Prostate gland (tissue), 2 donors: Measurements from ENCODE around the gene ZMYND19. TPM values are rescaled to one million over a fixed set of nuclear protein-coding genes. Genes with fewer than 3 reads are reported as not detected.

Experiments
- DNase-seq: peaks from one replicate; pipeline ENCODE4 v3.0.0-alpha.2; 2019; ENCODE audit warnings: low spot score
- H3K27ac ChIP-seq, 2 donors: fragments of 200-600 bp; sonication (generic); 2 replicates each; pipeline ENCODE4 v1.5.1; 2017 to 2019
- H3K27me3 ChIP-seq: fragments of 200-600 bp; sonication (generic); replicated peaks from 2 replicates; pipeline ENCODE4 v1.5.1; 2019; ENCODE audit not compliant: insufficient read depth
- H3K36me3 ChIP-seq, 2 donors: fragments of 200-600 bp; sonication (generic); 1 replicate in 1 of 2; 2 replicates in 1 of 2; pipeline versions ENCODE4 v1.5.1 to v1.8.1; 2017 to 2019
- H3K4me1 ChIP-seq: fragments of 200-600 bp; sonication (generic); replicated peaks from 2 replicates; pipeline ENCODE4 v1.5.1; 2019
- H3K4me3 ChIP-seq, 2 donors: fragments of 200-600 bp; sonication (generic); 2 replicates each; pipeline ENCODE4 v1.5.1; 2017 to 2019
- H3K9me3 ChIP-seq: fragments of 200-600 bp; sonication (generic); 2 replicates; pipeline ENCODE4 v1.5.1; 2017
- CTCF ChIP-seq, 4 experiments: fragments of 200-600 bp in 2 of 4; fragments of 450-650 bp in 2 of 4; sonication (generic) in 2 of 4; IDR thresholded peaks; 1 replicate in 3 of 4; 2 replicates in 1 of 4; pipeline ENCODE4 v1.5.1; 2016 to 2019; ENCODE audit warnings: antibody characterized with exemption in 4 of 4, mild to moderate bottlenecking in 2 of 4, moderate library complexity in 2 of 4
- POLR2A ChIP-seq: fragments of 450-650 bp; IDR thresholded peaks from one replicate; pipeline ENCODE4 v1.6.1; 2016; ENCODE audit warnings: antibody characterized with exemption, mild to moderate bottlenecking
- POLR2AphosphoS5 ChIP-seq: sonication (generic); formaldehyde crosslinking; IDR thresholded peaks from one replicate; pipeline ENCODE4 v1.6.1; 2017; ENCODE audit warnings: antibody characterized with exemption
- WGBS: methylation state at CpG from one replicate; pipeline ENCODE4 v1.1.5; 2018; 5-methylcytosine and 5-hydroxymethylcytosine counted together
- intact Hi-C: fragments of 100-400 bp; cut with DNase I; formaldehyde crosslinking; loops from one replicate; pipeline ENCODE4 v1.14.2; 2022
- total RNA-seq, 2 donors: library from RNA; depleted of rRNA; stranded (reverse); fragments of >200 nt; gene quantifications; one replicate each; pipeline ENCODE4 v1.1.0, GENCODE V29; 2016

Gene ZMYND19
- total RNA-seq, 2 donors from 2014 or later, result 20.8 to 34.8 TPM

GRCh38 chr9:137547687-137548543 is 42.4 kb downstream of the ZMYND19 start:
- intact Hi-C loops, result no loop called here
- no peak for TF ChIP-seq POLR2A
- TF ChIP-seq CTCF (IDR thresholded peaks at IDR 0.05), result no peak
- TF ChIP-seq POLR2AphosphoS5, result peak; percentile 74
- no peaks in the 10 kb centered on the region for H3K9me3 ChIP-seq
- peaks cover 4% of the 10 kb centered on the region for H3K4me1 ChIP-seq
- no peaks in the 10 kb centered on the region for H3K27me3 ChIP-seq
- no peaks in the 10 kb centered on the region for H3K36me3 ChIP-seq
- peak overlapping the region; percentile 90 to 93 for H3K27ac ChIP-seq
- H3K4me3 ChIP-seq, result peak overlapping the region in 1 of 2 donors; percentile 85
- WGBS, result 79% methylated on average over 23 of the region's 23 CpGs
- peak; percentile 78 for DNase-seq

GRCh38 chr9:137545123-137545522 is 45.2 kb downstream of the ZMYND19 start:
- Histone ChIP-seq H3K4me1 (no peaks in the 10 kb centered on the region), H3K27me3 (no peaks in the 10 kb centered on the region), H3K36me3 (no peaks in the 10 kb centered on the region), H3K27ac (no peak overlapping the region), H3K9me3 (no peaks in the 10 kb centered on the region), H3K4me3 (no peak overlapping the region)
- TF ChIP-seq POLR2A, result no peak
- TF ChIP-seq POLR2AphosphoS5, result no peak
- intact Hi-C loops, result no loop called here
- 80% methylated on average over 10 of the region's 10 CpGs for WGBS
- no peak for DNase-seq

- no peak for TF ChIP-seq CTCF (IDR thresholded peaks at IDR 0.05)
- TF ChIP-seq POLR2A, result no peak
- TF ChIP-seq POLR2AphosphoS5, result no peak
- DNase-seq, result no peak
- no peaks in the 10 kb centered on the region for H3K27me3 ChIP-seq
- H3K4me3 ChIP-seq, result no peak overlapping the region
- no peaks in the 10 kb centered on the region for H3K9me3 ChIP-seq
- intact Hi-C loops, result no loop called here
- H3K4me1 ChIP-seq, result no peaks in the 10 kb centered on the region
- H3K27ac ChIP-seq, result no peak overlapping the region
- 78% methylated on average over 12 of the region's 12 CpGs for WGBS
- no peaks in the 10 kb centered on the region for H3K36me3 ChIP-seq
These were observed 46.0 kb downstream of the ZMYND19 start for GRCh38 chr9:137544176-137544760.

- 90% methylated on average over 23 of the region's 25 CpGs for WGBS
- Histone ChIP-seq H3K27ac (no peak overlapping the region), H3K27me3 (no peaks in the 10 kb centered on the region), H3K4me3 (no peak overlapping the region), H3K36me3 (no peaks in the 10 kb centered on the region), H3K4me1 (no peaks in the 10 kb centered on the region), H3K9me3 (no peaks in the 10 kb centered on the region)
- no peak for TF ChIP-seq CTCF (IDR thresholded peaks at IDR 0.05)
- no peak for TF ChIP-seq POLR2A
- TF ChIP-seq POLR2AphosphoS5, result no peak
- intact Hi-C loops, result no loop called here
- DNase-seq, result no peak
These were observed 46.9 kb downstream of the ZMYND19 start for GRCh38 chr9:137543237-137543963.

- intact Hi-C loops, result no loop called here
- 92% methylated on average over 20 of the region's 20 CpGs for WGBS
- TF ChIP-seq POLR2AphosphoS5 (no peak), CTCF (IDR thresholded peaks at IDR 0.05) (no peak), POLR2A (no peak)
- Histone ChIP-seq H3K27ac (no peak overlapping the region), H3K36me3 (no peaks in the 10 kb centered on the region), H3K4me3 (no peak overlapping the region), H3K4me1 (no peaks in the 10 kb centered on the region), H3K27me3 (no peaks in the 10 kb centered on the region), H3K9me3 (no peaks in the 10 kb centered on the region)
- DNase-seq, result no peak
These were observed 47.8 kb downstream of the ZMYND19 start for GRCh38 chr9:137542486-137542885.
